Effector CD8-positive, alpha-beta T cell (primary cell): ENCODE measurements around the gene COL9A2.

Experiments used
- DNase-seq: peaks from one replicate; lab custom pipeline; 2025; lab: John Stamatoyannopoulos, UW

The COL9A2 gene

DNA sequence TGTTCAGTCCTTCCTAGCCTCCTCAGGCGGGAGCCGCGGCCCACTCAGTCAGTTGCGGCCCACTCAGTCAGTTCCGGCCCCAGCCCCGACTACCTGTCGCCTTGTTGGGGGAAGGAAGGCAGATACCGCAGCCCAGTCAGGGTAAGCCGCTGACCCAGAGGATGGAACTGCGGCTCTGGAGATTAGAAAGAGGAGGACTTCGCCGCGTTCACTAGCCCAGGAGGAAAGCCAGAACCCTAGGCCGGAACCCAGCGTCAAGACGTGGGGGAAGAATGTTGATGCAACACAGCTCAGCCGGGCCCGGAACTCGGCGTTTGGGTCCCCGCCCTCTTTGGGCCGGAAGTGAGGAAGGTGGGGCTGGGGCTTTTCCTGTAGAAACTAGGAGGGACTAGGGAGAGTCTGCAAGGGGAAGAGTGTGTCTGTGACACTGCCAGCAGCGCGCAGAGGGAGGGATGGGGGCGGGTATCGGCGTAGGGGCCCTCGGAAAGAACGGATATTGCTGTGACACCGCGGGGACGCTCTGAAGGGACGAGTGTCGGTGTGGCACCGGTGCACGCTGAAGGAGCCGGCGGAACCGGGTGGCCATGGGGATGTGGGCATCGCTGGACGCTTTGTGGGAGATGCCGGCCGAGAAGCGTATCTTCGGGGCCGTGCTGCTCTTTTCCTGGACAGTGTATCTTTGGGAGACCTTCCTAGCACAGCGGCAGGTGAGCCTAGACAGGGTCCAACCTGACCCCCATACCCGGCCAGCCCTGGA, 59.2 kb downstream of the COL9A2 start, which contains the start of gene ZMPSTE24:
Gene ZMPSTE24, plus strand, starts transcription at position 549 of the 757 bp plus-strand sequence. Its CDS starts 36 bp downstream, at position 585.
- DNase-seq = peak; percentile 94

GRCh38 chr1:40257313-40257687, 59.8 kb downstream of the COL9A2 start:
- DNase-seq = peak; percentile 39

GRCh38 chr1:40256401-40257084, 60.5 kb downstream of the COL9A2 start:
- no peak for DNase-seq

DNA sequence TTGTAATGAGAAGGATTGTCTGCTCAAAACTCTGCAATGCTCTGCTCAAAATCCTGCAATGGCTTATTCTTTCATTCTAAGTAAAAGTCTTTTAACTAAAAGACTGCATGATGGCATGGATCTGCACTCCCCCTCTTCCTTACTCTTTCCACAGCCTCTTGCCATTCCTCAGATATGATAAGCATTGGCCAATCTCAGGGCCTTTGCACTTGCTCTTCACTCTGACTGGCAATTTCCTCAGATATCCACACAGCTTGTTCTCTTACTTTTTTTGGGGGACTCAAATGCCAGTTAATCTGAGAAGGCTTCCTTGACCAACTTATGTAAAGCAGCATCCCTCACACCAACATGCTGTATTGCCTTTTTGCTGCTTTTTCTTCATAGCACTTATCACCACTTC, 61.9 kb downstream of the COL9A2 start:
- DNase-seq = no peak

GRCh38 chr1:40252601-40253000, 64.5 kb downstream of the COL9A2 start:
- no peak for DNase-seq

DNA sequence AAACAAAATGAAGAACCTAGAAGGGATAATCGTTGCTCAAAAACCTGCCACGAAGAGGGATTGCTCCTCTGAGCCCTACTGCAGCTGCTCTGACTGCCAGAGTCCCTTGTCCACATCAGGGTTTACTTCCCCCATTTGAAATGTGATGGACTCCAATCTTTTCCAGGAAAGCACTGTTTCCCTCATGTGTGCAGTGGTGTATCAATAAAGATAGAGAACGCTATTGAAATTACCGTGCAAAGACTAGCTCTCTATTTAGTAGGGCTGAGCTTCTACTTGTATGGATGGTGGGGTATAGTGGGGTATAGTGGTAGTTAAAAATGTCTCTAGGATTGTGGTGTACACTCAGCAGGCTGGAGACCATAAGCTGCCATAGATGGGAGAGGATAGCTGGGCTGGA, 65.6 kb downstream of the COL9A2 start:
- no peak for DNase-seq
